Gastrocnemius medialis (tissue), 4 donors: ENCODE measurements around the gene CRELD1. TPM values are rescaled to one million over a fixed set of nuclear protein-coding genes. Genes with fewer than 3 reads are reported as not detected.
A peak's percentile ranks its signal among the peaks of the same experiment; 100 is the strongest.

ENCODE experiments used
- ATAC-seq, 2 donors: fragments of 150-250 bp; one replicate each; pipeline ENCODE4 v1.9.1; 2016
- DNase-seq, 2 donors: peaks; one replicate each; pipeline ENCODE4 v3.0.0-alpha.2; 2019
- H3K27ac ChIP-seq, 4 donors: fragments of 200-600 bp; sonication (generic); 1 replicate in 1 of 4; 2 replicates in 3 of 4; pipeline ENCODE4 v1.5.1; 2016 to 2018; ENCODE audit warnings: mild to moderate bottlenecking in 2 of 4, moderate library complexity in 1 of 4
- H3K27me3 ChIP-seq, 3 donors: fragments of 200-600 bp; sonication (generic) in 2 of 3; 1 replicate in 1 of 3; 2 replicates in 2 of 3; pipeline versions ENCODE4 v1.5.1 to v1.6.0; 2016 to 2019; ENCODE audit warnings: mild to moderate bottlenecking in 1 of 3, moderate library complexity in 1 of 3
- H3K36me3 ChIP-seq, 2 donors: fragments of 200-600 bp; sonication (generic) in 1 of 2; one replicate each; pipeline ENCODE4 v1.5.1; 2017 to 2018
- H3K4me1 ChIP-seq, 2 donors: fragments of 200-600 bp; sonication (generic) in 1 of 2; one replicate each; pipeline ENCODE4 v1.5.1; 2016 to 2017; ENCODE audit warnings: mild to moderate bottlenecking in 2 of 2
- H3K4me3 ChIP-seq, 4 donors: fragments of 200-600 bp; sonication (generic) in 3 of 4; 1 replicate in 1 of 4; 2 replicates in 3 of 4; pipeline ENCODE4 v1.5.1; 2016 to 2019; ENCODE audit warnings: mild to moderate bottlenecking in 2 of 4
- H3K9me3 ChIP-seq, 3 donors: fragments of 200-600 bp; sonication (generic) in 2 of 3; 1 replicate in 1 of 3; 2 replicates in 2 of 3; pipeline ENCODE4 v1.5.1; 2016 to 2019
- POLR2A ChIP-seq, 2 donors: fragments of 450-650 bp; IDR thresholded peaks; one replicate each; pipeline ENCODE4 v1.6.1; 2017; ENCODE audit warnings: antibody characterized with exemption in 2 of 2, mild to moderate bottlenecking in 2 of 2, moderate library complexity in 2 of 2
- in situ Hi-C, 4 donors: fragments of 200-750 bp; cut with MboI; loops; one replicate each; pipeline versions ENCODE4 v1.15.0 to v1.8.0; 2017; ENCODE audit warnings: low sequenced_read_pairs in 4 of 4
- intact Hi-C: fragments of 100-400 bp; cut with DNase I; formaldehyde crosslinking; loops from one replicate; pipeline ENCODE4 v1.15.1; 2023; ENCODE audit warnings: low total_unique reads
- total RNA-seq, 4 donors: library from RNA; depleted of rRNA; stranded (reverse); fragments of >200 nt; gene quantifications; one replicate each; pipeline versions ENCODE4 v1.1.0 to v1.2.3, GENCODE V29; 2016
- TF ChIP-seq, protein P1 (sequence below), 5 experiments: fragments of 450-650 bp in 3 of 5; fragments of 200-600 bp in 2 of 5; sonication (generic) in 2 of 5; IDR thresholded peaks in 4 of 5; conservative IDR thresholded peaks in 1 of 5; 1 replicate in 4 of 5; 2 replicates in 1 of 5; pipeline ENCODE4 v1.5.1; 2016 to 2019; ENCODE audit warnings: antibody characterized with exemption in 5 of 5, mild to moderate bottlenecking in 3 of 5, moderate library complexity in 3 of 5

The CRELD1 gene
- total RNA-seq, 4 donors from 2014 or later, result 31.6 to 42.3 (median 37.1) TPM

DNA sequence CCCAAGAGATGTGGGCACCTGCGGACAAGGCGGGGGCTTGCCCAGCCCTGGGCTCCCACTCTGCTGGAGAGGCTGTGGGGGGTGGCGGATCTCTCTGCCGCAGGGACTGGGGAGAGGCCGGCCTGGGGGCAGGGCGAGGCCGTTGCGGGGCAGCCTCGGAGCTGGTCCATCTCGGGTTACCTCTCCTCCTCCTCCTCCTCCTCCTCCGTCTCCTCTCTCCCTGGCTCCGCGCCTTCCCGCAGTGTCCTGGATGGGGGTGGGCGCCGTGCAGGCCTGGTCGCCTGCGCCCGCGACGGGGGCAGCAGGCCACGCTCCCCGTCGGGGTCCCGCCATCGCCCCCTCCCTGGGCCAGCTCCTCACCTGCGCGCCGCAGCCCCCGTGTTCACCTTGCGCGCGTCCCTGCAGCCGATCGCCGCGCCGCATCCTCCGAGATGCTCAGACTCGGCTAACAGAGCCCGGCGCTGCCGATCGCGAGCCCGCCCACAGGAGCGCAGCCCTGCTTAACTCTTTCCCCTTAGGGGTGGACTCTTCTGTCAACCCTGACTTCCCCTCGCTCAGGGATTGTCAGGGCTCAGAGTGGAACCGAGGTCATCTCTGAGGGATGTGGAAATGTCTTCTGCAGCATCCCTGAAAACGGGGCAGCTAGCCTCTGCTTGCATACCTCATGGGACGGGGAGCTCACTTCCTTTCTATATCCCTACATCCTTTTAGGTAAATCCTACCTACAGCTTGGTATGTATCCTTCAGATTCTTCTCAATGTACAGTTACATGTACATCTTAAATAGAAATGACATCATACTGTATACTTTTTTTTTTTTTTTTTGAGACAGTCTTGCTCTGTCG is 18.6 kb downstream of the CRELD1 start, which contains the start of gene PRRT3:
Gene PRRT3, minus strand, starts transcription at position 447 of the 844 bp plus-strand sequence. CDS start 2,293 bp downstream, outside the sequence.
- in situ Hi-C loops (no loop called here), intact Hi-C loops (no loop called here)
- Histone ChIP-seq H3K9me3 (no peaks in the 10 kb centered on the region), H3K27ac (peak within 1 kb of the TSS in 3 of 4 donors; percentile 4 to 19 (median 8)), H3K4me3 (peak within 1 kb of the TSS; percentile 29 to 74 (median 48)), H3K27me3 (no peaks in the 10 kb centered on the region), H3K4me1 (peaks cover 25 to 29% of the 10 kb centered on the region in 2 donors), H3K36me3 (no peaks in the 10 kb centered on the region)
- peak in 1 of 2 donors; percentile 35 for DNase-seq
- peak in 1 of 2 donors; percentile 15 for ATAC-seq
- TF ChIP-seq, protein P1, sequence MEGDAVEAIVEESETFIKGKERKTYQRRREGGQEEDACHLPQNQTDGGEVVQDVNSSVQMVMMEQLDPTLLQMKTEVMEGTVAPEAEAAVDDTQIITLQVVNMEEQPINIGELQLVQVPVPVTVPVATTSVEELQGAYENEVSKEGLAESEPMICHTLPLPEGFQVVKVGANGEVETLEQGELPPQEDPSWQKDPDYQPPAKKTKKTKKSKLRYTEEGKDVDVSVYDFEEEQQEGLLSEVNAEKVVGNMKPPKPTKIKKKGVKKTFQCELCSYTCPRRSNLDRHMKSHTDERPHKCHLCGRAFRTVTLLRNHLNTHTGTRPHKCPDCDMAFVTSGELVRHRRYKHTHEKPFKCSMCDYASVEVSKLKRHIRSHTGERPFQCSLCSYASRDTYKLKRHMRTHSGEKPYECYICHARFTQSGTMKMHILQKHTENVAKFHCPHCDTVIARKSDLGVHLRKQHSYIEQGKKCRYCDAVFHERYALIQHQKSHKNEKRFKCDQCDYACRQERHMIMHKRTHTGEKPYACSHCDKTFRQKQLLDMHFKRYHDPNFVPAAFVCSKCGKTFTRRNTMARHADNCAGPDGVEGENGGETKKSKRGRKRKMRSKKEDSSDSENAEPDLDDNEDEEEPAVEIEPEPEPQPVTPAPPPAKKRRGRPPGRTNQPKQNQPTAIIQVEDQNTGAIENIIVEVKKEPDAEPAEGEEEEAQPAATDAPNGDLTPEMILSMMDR (IDR thresholded peaks at IDR 0.05 in 4 of 5, conservative IDR thresholded peaks at IDR 0.05 in 1 of 5), result no peak
- no peak for TF ChIP-seq POLR2A (IDR thresholded peaks at IDR 0.05)

DNA sequence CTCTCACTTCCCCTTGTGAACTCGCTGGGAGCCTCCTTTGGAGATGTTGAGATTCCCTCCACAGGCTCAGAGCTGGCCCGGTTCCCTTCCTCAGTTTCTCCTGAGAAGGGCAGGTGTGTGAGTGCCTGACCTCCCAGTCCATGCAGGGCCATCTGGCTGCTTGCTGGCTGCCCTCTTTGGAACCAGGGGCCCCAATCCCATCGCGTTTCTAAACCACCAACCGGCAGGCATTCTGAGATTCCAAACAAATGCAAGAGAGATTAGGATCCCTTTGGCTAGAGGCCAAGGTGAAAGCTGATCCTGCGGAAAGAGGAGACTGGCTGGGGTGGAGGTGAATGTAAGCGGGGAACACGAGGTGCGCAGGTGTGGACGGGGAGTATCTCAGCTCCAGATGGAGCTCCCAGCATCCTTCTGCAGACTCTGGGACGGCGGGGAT is 21.5 kb downstream of the CRELD1 start:
- in situ Hi-C loops, result no loop called here
- H3K27ac ChIP-seq, result peak overlapping the region; percentile 70 to 82 (median 80)
- no peak overlapping the region for H3K4me3 ChIP-seq
- no peaks in the 10 kb centered on the region for H3K36me3 ChIP-seq
- H3K27me3 ChIP-seq, result no peaks in the 10 kb centered on the region
- peaks cover 19 to 22% of the 10 kb centered on the region in 2 donors for H3K4me1 ChIP-seq
- peak in 1 of 2 donors; percentile 35 for DNase-seq
- intact Hi-C loops, result no loop called here
- TF ChIP-seq POLR2A (IDR thresholded peaks at IDR 0.05), result no peak
- TF ChIP-seq, protein P1 (IDR thresholded peaks at IDR 0.05 in 4 of 5, conservative IDR thresholded peaks at IDR 0.05 in 1 of 5), result no peak
- ATAC-seq, result peak in 1 of 2 donors; percentile 14
- no peaks in the 10 kb centered on the region for H3K9me3 ChIP-seq

DNA sequence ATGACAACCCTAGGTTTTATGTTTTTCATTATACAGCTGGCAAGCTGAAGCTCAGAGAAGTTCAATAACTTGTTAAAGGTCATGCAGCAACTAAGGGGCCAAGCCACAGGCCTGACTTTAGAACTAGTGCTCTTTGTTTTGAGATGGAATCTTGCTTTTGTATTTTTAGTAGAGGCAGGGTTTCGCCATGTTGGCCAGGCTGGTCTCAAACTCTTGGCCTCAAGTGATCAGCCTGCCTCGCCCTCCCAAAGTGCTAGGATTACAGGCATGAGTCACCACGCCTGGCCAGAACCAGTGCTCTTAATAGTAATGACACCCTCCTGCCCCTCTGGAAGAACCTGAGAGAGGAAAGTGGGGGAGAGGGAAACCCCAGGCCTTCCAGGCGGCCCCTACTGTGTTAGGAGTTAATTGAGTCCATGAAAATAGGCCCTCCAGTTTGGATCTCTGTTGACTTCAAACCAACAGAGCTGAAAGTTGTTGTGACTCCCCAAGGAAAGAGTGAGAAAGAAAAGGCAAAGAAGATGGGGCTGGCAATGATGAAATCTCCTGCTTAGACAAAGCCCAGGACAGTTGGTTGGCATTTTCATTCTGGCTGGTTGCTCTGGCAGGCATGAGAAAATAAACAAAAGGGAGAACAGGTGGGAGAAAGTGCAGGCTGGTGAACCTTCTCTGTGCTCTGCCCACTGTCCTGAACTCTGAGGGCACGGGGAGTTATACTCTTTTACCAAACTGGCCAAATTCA is 22.1 kb downstream of the CRELD1 start:
- TF ChIP-seq, protein P1 (IDR thresholded peaks at IDR 0.05 in 4 of 5, conservative IDR thresholded peaks at IDR 0.05 in 1 of 5), result no peak
- TF ChIP-seq POLR2A (IDR thresholded peaks at IDR 0.05), result no peak
- intact Hi-C loops (no loop called here), in situ Hi-C loops (no loop called here)
- H3K9me3 ChIP-seq, result no peaks in the 10 kb centered on the region
- H3K4me3 ChIP-seq, result no peak overlapping the region
- peaks cover 19 to 22% of the 10 kb centered on the region in 2 donors for H3K4me1 ChIP-seq
- ATAC-seq (peak; percentile 59 to 68), DNase-seq (peak in 1 of 2 donors; percentile 54)
- peak overlapping the region; percentile 70 to 82 (median 80) for H3K27ac ChIP-seq
- no peaks in the 10 kb centered on the region for H3K36me3 ChIP-seq
- no peaks in the 10 kb centered on the region for H3K27me3 ChIP-seq

DNA sequence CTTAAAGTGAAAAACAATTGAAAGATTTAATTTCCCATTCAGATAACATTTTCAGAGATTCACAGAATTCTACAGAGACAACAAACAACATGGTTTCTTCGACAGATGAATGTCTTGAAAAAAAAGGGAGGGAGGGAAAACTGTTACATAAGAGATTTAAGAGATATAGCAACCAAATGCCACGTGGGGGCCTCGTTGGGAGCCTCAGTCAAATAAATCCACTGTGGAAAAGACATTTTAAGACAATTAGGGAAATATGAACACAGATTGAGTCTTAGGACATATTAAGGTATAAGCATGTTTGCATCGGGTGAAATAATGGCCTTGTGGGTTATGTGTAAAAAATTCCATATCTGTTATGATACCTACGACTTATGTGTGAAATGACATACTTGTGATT is 23.6 kb downstream of the CRELD1 start:
- TF ChIP-seq POLR2A (IDR thresholded peaks at IDR 0.05), result no peak
- TF ChIP-seq, protein P1 (IDR thresholded peaks at IDR 0.05 in 4 of 5, conservative IDR thresholded peaks at IDR 0.05 in 1 of 5), result no peak
- intact Hi-C loops, result no loop called here
- no peak for ATAC-seq
- Histone ChIP-seq H3K27ac (peak overlapping the region in 2 of 4 donors; percentile 79 to 81), H3K27me3 (no peaks in the 10 kb centered on the region), H3K4me1 (peaks cover 13 to 18% of the 10 kb centered on the region in 2 donors), H3K4me3 (no peak overlapping the region), H3K9me3 (no peaks in the 10 kb centered on the region), H3K36me3 (peaks cover 0 to 13% of the 10 kb centered on the region in 2 donors)
- in situ Hi-C loops, result no loop called here
- DNase-seq, result no peak
